HCT116 (cell line): ENCODE data around the gene CD1B.

Source experiments
- EGR1 ChIP-seq: IDR thresholded peaks from 2 replicates; pipeline ENCODE4 v1.6.1; 2012; ENCODE audit warnings: low read depth
- YY1 ChIP-seq: IDR thresholded peaks from 2 replicates; pipeline ENCODE4 v1.6.1; 2011; ENCODE audit warnings: low read length, low read depth, moderate library complexity, mild to moderate bottlenecking; ENCODE audit not compliant: insufficient replicate concordance; ENCODE audit errors: extremely low read depth
- ZNF274 ChIP-seq: fragments of 200-500 bp; sonication (Bioruptor generic); IDR thresholded peaks from 2 replicates; pipeline ENCODE4 v1.6.1; 2014; ENCODE audit warnings: mild to moderate bottlenecking, low read depth, low read length, inconsistent platforms
- TF ChIP-seq, protein P1 (sequence below), 3 experiments: fragments of 200-600 bp in 1 of 3; sonication (generic) in 1 of 3; IDR thresholded peaks in 2 of 3; conservative IDR thresholded peaks in 1 of 3; 2 replicates each; pipeline ENCODE4 v1.5.1; 2012 to 2017; ENCODE audit warnings: low read depth in 2 of 3, low read length in 2 of 3, antibody characterized with exemption in 1 of 3, borderline replicate concordance in 1 of 3, control low read depth in 1 of 3, mild to moderate bottlenecking in 1 of 3, mixed read lengths in 1 of 3, mixed run types in 1 of 3, moderate library complexity in 1 of 3; ENCODE audit not compliant: insufficient read depth in 1 of 3
- TF ChIP-seq, protein P2 (sequence below): IDR thresholded peaks from 2 replicates; pipeline ENCODE4 v1.6.1; 2012

DNA sequence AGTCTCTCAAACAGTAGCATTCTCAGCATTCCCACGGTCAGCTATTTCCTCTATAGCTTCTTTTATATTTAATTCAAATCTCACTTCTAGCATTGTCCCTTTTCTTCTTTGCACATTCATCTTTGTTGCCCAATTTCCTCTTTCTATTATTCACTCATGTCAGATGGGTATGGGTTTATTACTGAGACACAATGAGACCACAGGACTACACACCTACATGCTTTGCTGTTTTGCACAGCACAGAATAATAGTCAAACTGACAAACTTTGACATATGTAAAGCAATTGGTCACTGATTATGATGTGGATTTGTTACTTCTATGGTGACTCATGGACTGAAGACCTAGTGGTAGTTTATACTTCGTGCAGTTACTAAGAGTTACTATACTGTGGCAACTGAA lies 47.4 kb downstream of the CD1B start:
- TF ChIP-seq ZNF274: no peak
- TF ChIP-seq YY1: no peak
- TF ChIP-seq, protein P1, sequence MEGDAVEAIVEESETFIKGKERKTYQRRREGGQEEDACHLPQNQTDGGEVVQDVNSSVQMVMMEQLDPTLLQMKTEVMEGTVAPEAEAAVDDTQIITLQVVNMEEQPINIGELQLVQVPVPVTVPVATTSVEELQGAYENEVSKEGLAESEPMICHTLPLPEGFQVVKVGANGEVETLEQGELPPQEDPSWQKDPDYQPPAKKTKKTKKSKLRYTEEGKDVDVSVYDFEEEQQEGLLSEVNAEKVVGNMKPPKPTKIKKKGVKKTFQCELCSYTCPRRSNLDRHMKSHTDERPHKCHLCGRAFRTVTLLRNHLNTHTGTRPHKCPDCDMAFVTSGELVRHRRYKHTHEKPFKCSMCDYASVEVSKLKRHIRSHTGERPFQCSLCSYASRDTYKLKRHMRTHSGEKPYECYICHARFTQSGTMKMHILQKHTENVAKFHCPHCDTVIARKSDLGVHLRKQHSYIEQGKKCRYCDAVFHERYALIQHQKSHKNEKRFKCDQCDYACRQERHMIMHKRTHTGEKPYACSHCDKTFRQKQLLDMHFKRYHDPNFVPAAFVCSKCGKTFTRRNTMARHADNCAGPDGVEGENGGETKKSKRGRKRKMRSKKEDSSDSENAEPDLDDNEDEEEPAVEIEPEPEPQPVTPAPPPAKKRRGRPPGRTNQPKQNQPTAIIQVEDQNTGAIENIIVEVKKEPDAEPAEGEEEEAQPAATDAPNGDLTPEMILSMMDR (IDR thresholded peaks at IDR 0.05 in 2 of 3, conservative IDR thresholded peaks at IDR 0.05 in 1 of 3; ENCODE audit: borderline replicate concordance in 1 of 3, insufficient read depth in 1 of 3, low read depth in 2 of 3, low read length in 2 of 3): no peak
- TF ChIP-seq EGR1: no peak
- TF ChIP-seq, protein P2, sequence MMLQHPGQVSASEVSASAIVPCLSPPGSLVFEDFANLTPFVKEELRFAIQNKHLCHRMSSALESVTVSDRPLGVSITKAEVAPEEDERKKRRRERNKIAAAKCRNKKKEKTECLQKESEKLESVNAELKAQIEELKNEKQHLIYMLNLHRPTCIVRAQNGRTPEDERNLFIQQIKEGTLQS: no peak
